Measurements from ENCODE around the gene PES1. TPM values are rescaled to one million over a fixed set of nuclear protein-coding genes. Genes with fewer than 3 reads are reported as not detected.

Gene PES1
- total and polyA plus RNA-seq, 2 experiments from 2014 or later: 64.1 to 76.9 TPM

GRCh38 chr22:30539368-30539767 lies 52.3 kb downstream of the PES1 start (continued):
- TF ChIP-seq ZNF462 (CRISPR knock-in tag; IDR thresholded peaks at IDR 0.05) (no peak), EZH2phosphoT487 (IDR thresholded peaks at IDR 0.05; ENCODE audit: unreplicated experiment) (no peak), JUNB (IDR thresholded peaks at IDR 0.05; ENCODE audit: unreplicated experiment) (no peak)

- Histone ChIP-seq H3K9me2 (ENCODE audit: insufficient read depth) (no peaks in the 10 kb centered on the region), H3K36me3 (ENCODE audit: insufficient read depth) (no peaks in the 10 kb centered on the region), H3K79me2 (replicated peaks; ENCODE audit: insufficient read depth) (no peaks in the 10 kb centered on the region), H3K4me3 (no peak overlapping the region), H3K27me3 (ENCODE audit: insufficient read depth) (peaks cover 8% of the 10 kb centered on the region), H3K27ac (ENCODE audit: low read depth) (no peak overlapping the region), H3K4me2 (no peak overlapping the region), H3F3A (replicated peaks; ENCODE audit: low read depth) (no peaks in the 10 kb centered on the region), H4K20me1 (replicated peaks; ENCODE audit: insufficient read depth) (no peaks in the 10 kb centered on the region), H2AFZ (no peak overlapping the region), H3K4me1 (ENCODE audit: insufficient read depth) (no peaks in the 10 kb centered on the region; the same call in 1 of the 2 replicates)
- no peak for ATAC-seq
- H3K36me3 Mint-ChIP-seq (ENCODE audit: low read depth): no peaks in the 10 kb centered on the region
- no peak for DNase-seq (ENCODE audit: low spot score)
- no peak overlapping the region for H3K4me3 Mint-ChIP-seq
- no peak overlapping the region for H3K27ac Mint-ChIP-seq
- peaks cover 8% of the 10 kb centered on the region for H3K27me3 Mint-ChIP-seq (ENCODE audit: insufficient read depth, low read depth, poor library complexity)
- H3K9me3 Mint-ChIP-seq: no peaks in the 10 kb centered on the region
- peaks cover 11% of the 10 kb centered on the region for H3K4me1 Mint-ChIP-seq
- no peak for TF ChIP-seq ZNF331 (CRISPR knock-in tag; IDR thresholded peaks at IDR 0.05; ENCODE audit: low read depth)
- TF ChIP-seq ETS1 (IDR thresholded peaks at IDR 0.05): no peak
- no peak for TF ChIP-seq EZH2 (IDR thresholded peaks at IDR 0.05; ENCODE audit: low read depth, unreplicated experiment)
- no peak for TF ChIP-seq CREB1 (CRISPR knock-in tag; IDR thresholded peaks at IDR 0.05; ENCODE audit: low read depth)
- TF ChIP-seq ZNF114 (CRISPR knock-in tag; IDR thresholded peaks at IDR 0.05): no peak
- no peak for TF ChIP-seq JUNB (IDR thresholded peaks at IDR 0.05; ENCODE audit: unreplicated experiment)
- no peak for TF ChIP-seq CTCF (conservative IDR thresholded peaks at IDR 0.05; ENCODE audit: low read depth in 2 of 2)
- TF ChIP-seq STAT1 (IDR thresholded peaks at IDR 0.05; ENCODE audit: unreplicated experiment): no peak
- TF ChIP-seq REST (IDR thresholded peaks at IDR 0.05; ENCODE audit: unreplicated experiment): no peak
- TF ChIP-seq POLR2AphosphoS5 (IDR thresholded peaks at IDR 0.05; ENCODE audit: low read depth): no peak
Observed at GRCh38 chr22:30538280-30538679, 53.4 kb downstream of the PES1 start.

Data from GM23338 (cell line).